Adipocyte (in vitro differentiated cells): ENCODE data around the gene OPA1.
A peak's percentile ranks its signal among the peaks of the same experiment; 100 is the strongest.

Experiments
- DNase-seq: peaks from one replicate; pipeline ENCODE4 v3.0.0-alpha.2; 2015; ENCODE audit warnings: low read depth
- H3K27me3 ChIP-seq: replicated peaks from 2 replicates; pipeline ENCODE4 v1.7.0; 2013; ENCODE audit warnings: mild to moderate bottlenecking, low read length, moderate library complexity; ENCODE audit not compliant: control insufficient read depth, insufficient read depth
- H3K36me3 ChIP-seq: 2 replicates; pipeline ENCODE4 v1.7.0; 2013; ENCODE audit warnings: low read length, mild to moderate bottlenecking, moderate library complexity; ENCODE audit not compliant: control insufficient read depth, insufficient read depth, severe bottlenecking
- H3K4me1 ChIP-seq: 2 replicates; pipeline ENCODE4 v1.7.0; 2013; ENCODE audit warnings: mild to moderate bottlenecking, low read length, moderate library complexity; ENCODE audit not compliant: control insufficient read depth, insufficient read depth
- H3K4me3 ChIP-seq: 2 replicates; pipeline ENCODE4 v1.7.0; 2013; ENCODE audit warnings: mild to moderate bottlenecking, low read length, moderate library complexity
- H3K9ac ChIP-seq: 2 replicates; pipeline ENCODE4 v1.7.0; 2013; ENCODE audit warnings: mild to moderate bottlenecking, low read length, moderate library complexity
- H3K9me3 ChIP-seq: 2 replicates; pipeline ENCODE4 v1.7.0; 2013; ENCODE audit warnings: mild to moderate bottlenecking, low read length, moderate library complexity; ENCODE audit not compliant: control insufficient read depth

Gene OPA1

GRCh38 chr3:193650585-193650984 is 57.6 kb downstream of the OPA1 start:
- Histone ChIP-seq H3K4me1 (no peaks in the 10 kb centered on the region), H3K9ac (no peak overlapping the region), H3K36me3 (peaks cover 84% of the 10 kb centered on the region), H3K9me3 (no peaks in the 10 kb centered on the region), H3K27me3 (no peaks in the 10 kb centered on the region), H3K4me3 (no peak overlapping the region)
- no peak for DNase-seq

DNA sequence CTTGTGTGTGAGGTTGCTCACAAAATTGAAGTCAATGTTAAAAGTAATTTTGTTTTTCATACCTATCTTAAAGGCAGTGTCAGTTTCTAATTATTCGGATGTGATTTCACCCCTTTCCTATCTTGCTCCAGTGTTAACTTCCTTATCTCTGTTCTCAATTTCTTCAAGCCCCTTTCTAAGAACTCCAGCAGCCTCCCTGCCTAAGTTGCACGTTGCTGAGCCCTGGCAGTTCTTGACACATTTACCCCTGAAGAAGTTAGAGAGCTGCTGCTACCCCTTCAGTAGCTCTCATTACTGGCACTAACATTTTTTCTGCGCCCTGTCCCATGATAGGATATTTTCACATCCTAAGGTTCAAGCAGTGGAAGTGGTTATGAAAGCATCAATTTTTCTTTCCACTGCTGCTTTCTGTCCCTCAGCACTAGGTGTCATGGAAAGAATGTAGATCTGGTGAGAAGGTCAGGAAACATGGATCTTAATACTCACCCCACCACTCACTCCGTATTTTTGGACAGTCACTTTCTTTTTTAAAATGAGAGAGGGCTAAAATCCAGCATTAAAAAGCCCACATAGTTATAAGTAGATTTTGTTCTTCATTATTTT is 62.9 kb downstream of the OPA1 start:
- H3K27me3 ChIP-seq: no peaks in the 10 kb centered on the region
- H3K9ac ChIP-seq: no peak overlapping the region
- no peaks in the 10 kb centered on the region for H3K4me1 ChIP-seq
- DNase-seq: no peak
- peaks cover 82% of the 10 kb centered on the region for H3K36me3 ChIP-seq
- H3K4me3 ChIP-seq: no peak overlapping the region
- H3K9me3 ChIP-seq: no peaks in the 10 kb centered on the region

GRCh38 chr3:193656445-193656844 is 63.4 kb downstream of the OPA1 start:
- no peak overlapping the region for H3K4me3 ChIP-seq
- peaks cover 88% of the 10 kb centered on the region for H3K36me3 ChIP-seq
- no peaks in the 10 kb centered on the region for H3K4me1 ChIP-seq
- no peaks in the 10 kb centered on the region for H3K27me3 ChIP-seq
- H3K9ac ChIP-seq: no peak overlapping the region
- no peak for DNase-seq
- no peaks in the 10 kb centered on the region for H3K9me3 ChIP-seq

- Histone ChIP-seq H3K4me1 (no peaks in the 10 kb centered on the region), H3K4me3 (no peak overlapping the region), H3K27me3 (no peaks in the 10 kb centered on the region), H3K9ac (no peak overlapping the region), H3K9me3 (no peaks in the 10 kb centered on the region), H3K36me3 (peaks cover 91% of the 10 kb centered on the region)
- DNase-seq: no peak
Measured at GRCh38 chr3:193656878-193657282, 63.9 kb downstream of the OPA1 start.

DNA sequence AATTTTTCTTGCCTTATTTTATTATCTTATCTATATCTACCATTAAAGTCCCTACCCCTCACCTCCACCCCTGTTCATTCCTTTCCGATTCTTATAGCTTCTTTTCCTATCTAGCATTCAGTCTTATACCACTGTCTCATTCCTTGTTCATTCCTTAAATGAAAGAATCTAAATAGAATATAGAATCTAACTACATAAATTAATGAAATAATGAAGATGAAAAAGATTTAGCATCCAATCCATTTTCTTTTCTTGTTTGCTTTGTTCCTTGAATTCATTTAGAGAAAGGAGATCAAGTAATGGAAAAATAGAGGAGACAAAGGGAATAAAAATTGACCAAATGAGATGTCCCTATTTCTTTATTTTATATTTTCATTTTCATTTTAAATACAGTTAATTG is 67.2 kb downstream of the OPA1 start:
- no peak for DNase-seq
- no peaks in the 10 kb centered on the region for H3K9me3 ChIP-seq
- H3K9ac ChIP-seq: no peak overlapping the region
- peaks cover 94% of the 10 kb centered on the region for H3K36me3 ChIP-seq
- no peak overlapping the region for H3K4me3 ChIP-seq
- H3K27me3 ChIP-seq: no peaks in the 10 kb centered on the region
- H3K4me1 ChIP-seq: peaks cover 11% of the 10 kb centered on the region

DNA sequence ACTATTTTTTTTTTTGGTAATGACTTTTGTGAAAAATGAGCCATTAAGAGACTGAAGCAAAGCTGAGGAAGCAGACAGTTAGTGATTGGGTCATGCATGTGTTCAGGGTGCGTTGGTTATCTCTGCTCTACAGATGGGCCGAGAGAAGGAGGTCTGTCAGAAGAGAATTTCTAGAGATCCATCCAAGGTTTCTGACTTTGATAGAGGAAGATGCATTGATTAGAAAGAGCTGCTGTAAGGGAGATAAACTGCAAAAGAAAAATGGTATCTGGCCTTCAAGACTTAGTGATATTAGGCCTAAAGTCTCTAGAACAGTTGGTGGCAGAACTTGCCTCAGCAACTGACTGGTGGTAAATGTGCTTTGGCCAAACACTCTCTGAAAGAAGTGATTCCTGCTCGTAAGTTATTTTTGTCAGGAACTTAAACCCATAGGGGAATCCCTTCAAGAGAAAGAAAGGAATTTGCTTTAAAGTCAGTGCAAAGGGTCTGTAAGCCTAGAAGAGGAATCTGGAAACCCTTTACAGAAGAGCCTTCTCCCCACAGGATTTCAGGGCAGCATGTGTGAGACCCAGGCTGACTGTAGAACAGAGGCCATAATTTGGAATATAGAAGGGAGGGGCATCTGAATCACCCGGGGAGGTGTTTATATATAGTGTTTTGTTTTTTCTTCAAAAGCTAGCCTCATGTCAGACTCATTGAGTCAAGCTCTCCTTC is 67.8 kb downstream of the OPA1 start:
- no peaks in the 10 kb centered on the region for H3K27me3 ChIP-seq
- DNase-seq: no peak
- H3K9ac ChIP-seq: no peak overlapping the region
- no peak overlapping the region for H3K4me3 ChIP-seq
- H3K9me3 ChIP-seq: no peaks in the 10 kb centered on the region
- peaks cover 11% of the 10 kb centered on the region for H3K4me1 ChIP-seq
- peaks cover 94% of the 10 kb centered on the region for H3K36me3 ChIP-seq

GRCh38 chr3:193662757-193663322 is 69.8 kb downstream of the OPA1 start:
- Histone ChIP-seq H3K9ac (no peak overlapping the region), H3K4me1 (peaks cover 11% of the 10 kb centered on the region), H3K36me3 (peaks cover 95% of the 10 kb centered on the region), H3K4me3 (no peak overlapping the region), H3K9me3 (no peaks in the 10 kb centered on the region), H3K27me3 (no peaks in the 10 kb centered on the region)
- DNase-seq: no peak

GRCh38 chr3:193665370-193665989 is 72.5 kb downstream of the OPA1 start:
- Histone ChIP-seq H3K9me3 (no peaks in the 10 kb centered on the region), H3K9ac (no peak overlapping the region), H3K4me3 (no peak overlapping the region), H3K36me3 (peaks cover 95% of the 10 kb centered on the region), H3K27me3 (no peaks in the 10 kb centered on the region), H3K4me1 (peaks cover 11% of the 10 kb centered on the region)
- DNase-seq: peak; percentile 71

- Histone ChIP-seq H3K36me3 (peaks cover 56% of the 10 kb centered on the region), H3K4me1 (no peaks in the 10 kb centered on the region), H3K9me3 (no peaks in the 10 kb centered on the region), H3K27me3 (no peaks in the 10 kb centered on the region), H3K9ac (no peak overlapping the region), H3K4me3 (no peak overlapping the region)
- DNase-seq: no peak
Measured at GRCh38 chr3:193673845-193674244, 80.8 kb downstream of the OPA1 start.

DNA sequence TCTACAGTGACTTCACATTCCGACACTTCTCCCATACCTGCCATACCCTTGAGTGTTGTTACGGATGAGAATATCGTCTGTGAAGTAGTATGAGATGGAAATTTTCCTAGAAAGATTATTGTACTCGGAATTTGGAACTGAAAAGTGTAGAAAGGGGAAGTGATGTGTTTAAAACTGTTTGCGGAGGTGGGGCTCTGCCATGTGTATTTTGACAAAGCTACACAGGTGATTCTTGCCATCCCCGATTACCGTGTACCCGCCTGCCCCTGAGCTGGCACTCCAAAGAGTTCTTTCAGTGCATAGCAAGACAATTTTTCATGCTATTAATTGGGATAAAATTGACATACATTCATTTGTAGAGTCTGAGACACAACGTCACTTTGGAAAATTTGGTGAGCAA is 81.7 kb downstream of the OPA1 start:
- Histone ChIP-seq H3K4me3 (no peak overlapping the region), H3K9ac (no peak overlapping the region), H3K4me1 (no peaks in the 10 kb centered on the region), H3K9me3 (no peaks in the 10 kb centered on the region), H3K27me3 (no peaks in the 10 kb centered on the region), H3K36me3 (peaks cover 47% of the 10 kb centered on the region)
- DNase-seq: no peak

GRCh38 chr3:193677734-193678133 is 84.7 kb downstream of the OPA1 start:
- Histone ChIP-seq H3K4me1 (peaks cover 2% of the 10 kb centered on the region), H3K27me3 (no peaks in the 10 kb centered on the region), H3K9ac (no peak overlapping the region), H3K9me3 (no peaks in the 10 kb centered on the region), H3K4me3 (no peak overlapping the region), H3K36me3 (peaks cover 34% of the 10 kb centered on the region)
- no peak for DNase-seq
